ENCODE data around the gene UGT2B17. TPM values are rescaled to one million over a fixed set of nuclear protein-coding genes. Genes with fewer than 3 reads are reported as not detected.

The UGT2B17 gene
- not detected for total RNA-seq

GRCh38 chr4:68576272-68577125 is at the start of gene UGT2B17:
Gene UGT2B17, minus strand, starts transcription at chr4:68576322. Its CDS starts 7,838 bp downstream, at chr4:68568484.

Other genes with a start within 250 kb of the UGT2B17 start
- gene YTHDC1, start 226.2 kb downstream of the UGT2B17 start, total RNA-seq: 128 TPM
- not detected for gene TMPRSS11E, start 128.9 kb downstream of the UGT2B17 start, total RNA-seq
- gene UGT2B15, start 94.3 kb upstream of the UGT2B17 start, total RNA-seq: not detected
- gene UGT2B10, start 239.7 kb upstream of the UGT2B17 start, total RNA-seq: not detected